ENCODE results near the gene OR5AP2. TPM values are rescaled to one million over a fixed set of nuclear protein-coding genes. Genes with fewer than 3 reads are reported as not detected.
"Not testable (repeated sequence)": the region's sequence is repeated elsewhere in the genome, so short reads cannot be mapped to it uniquely, and the experiment has no call there.

OR5AP2 gene
- total RNA-seq = not detected

DNA sequence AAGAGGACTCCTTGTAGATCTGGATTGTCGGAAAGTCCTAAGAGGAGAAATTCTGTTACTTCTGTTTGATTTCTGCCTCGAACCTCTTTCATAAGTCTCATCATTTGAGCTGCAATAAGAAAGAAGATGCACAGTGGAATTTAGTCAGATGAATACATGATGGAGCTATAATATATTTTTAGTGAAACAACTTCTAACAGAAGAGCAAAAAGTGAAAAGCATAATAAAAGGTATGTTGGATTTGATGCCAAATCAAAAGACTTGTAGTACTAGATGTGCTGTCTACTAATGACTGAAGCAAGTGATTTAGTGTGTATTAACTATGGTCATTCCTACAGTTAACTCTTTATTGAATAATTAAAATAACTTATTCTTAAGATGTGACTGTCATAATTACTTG lies at the start of gene OR5AP2:
TSS of gene OR5AP2 (minus strand) at position 101 of the 400 bp plus-strand sequence. CDS start at position 101, 0 bp downstream.
- Histone ChIP-seq H3K4me1 (no peaks in the 10 kb centered on the region), H3K9me3 (no peaks in the 10 kb centered on the region), H3K27me3 (no peaks in the 10 kb centered on the region), H3K4me3 (no peak within 1 kb of the TSS), H3K27ac (no peak within 1 kb of the TSS), H3K36me3 (no peaks in the 10 kb centered on the region)
- TF ChIP-seq, protein P1, sequence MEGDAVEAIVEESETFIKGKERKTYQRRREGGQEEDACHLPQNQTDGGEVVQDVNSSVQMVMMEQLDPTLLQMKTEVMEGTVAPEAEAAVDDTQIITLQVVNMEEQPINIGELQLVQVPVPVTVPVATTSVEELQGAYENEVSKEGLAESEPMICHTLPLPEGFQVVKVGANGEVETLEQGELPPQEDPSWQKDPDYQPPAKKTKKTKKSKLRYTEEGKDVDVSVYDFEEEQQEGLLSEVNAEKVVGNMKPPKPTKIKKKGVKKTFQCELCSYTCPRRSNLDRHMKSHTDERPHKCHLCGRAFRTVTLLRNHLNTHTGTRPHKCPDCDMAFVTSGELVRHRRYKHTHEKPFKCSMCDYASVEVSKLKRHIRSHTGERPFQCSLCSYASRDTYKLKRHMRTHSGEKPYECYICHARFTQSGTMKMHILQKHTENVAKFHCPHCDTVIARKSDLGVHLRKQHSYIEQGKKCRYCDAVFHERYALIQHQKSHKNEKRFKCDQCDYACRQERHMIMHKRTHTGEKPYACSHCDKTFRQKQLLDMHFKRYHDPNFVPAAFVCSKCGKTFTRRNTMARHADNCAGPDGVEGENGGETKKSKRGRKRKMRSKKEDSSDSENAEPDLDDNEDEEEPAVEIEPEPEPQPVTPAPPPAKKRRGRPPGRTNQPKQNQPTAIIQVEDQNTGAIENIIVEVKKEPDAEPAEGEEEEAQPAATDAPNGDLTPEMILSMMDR (IDR thresholded peaks at IDR 0.05) = no peak
- DNase-seq (ENCODE audit: low spot score) = no peak

DNA sequence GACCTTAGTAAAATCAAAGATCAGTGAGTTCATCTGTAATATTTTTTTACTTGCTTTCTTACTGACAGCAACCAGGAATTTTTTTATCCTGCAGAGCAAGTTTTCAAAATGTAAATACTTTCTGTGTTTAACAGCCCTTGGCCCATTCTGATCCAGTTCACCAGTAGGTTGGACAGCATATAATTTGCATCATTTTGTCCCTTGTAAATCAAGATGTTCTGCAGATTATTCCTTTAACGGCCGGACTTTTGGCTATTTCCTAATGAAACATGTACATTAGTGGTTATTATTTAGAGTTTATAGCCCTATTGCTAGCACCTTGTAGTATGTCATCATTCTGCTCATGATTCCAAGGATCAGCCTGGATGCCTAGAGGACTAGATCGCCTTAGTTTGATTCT lies 48.9 kb upstream of the OR5AP2 start:
- not testable (repeated sequence) for H3K4me1 ChIP-seq

DNA sequence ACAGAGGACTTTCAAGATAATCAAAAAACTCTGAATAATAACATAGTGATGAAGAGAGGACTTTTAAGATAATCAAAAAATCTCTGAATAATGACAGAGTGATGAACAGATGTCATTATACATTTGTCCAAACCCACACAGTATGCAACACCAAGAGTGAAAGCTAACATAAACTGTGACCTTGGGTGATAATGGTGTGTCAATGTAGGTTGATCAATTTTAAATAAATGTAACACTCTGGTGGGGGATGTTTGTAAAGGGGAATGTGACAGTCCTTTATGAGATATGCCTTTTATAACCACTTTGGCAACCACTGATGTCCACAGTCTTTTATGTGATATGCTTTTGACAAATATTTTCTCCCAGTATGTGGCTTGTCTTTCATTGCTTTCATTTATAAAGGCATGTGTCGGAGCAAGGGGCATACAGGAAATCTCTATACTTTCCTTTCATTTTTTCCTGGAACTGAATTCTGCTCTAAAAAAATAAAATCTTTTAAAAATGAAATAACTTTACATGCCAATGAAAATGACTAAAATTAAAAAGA lies 46.4 kb upstream of the OR5AP2 start:
- Histone ChIP-seq H3K27ac (no peak overlapping the region), H3K4me3 (no peak overlapping the region), H3K4me1 (no peaks in the 10 kb centered on the region), H3K36me3 (no peaks in the 10 kb centered on the region), H3K27me3 (no peaks in the 10 kb centered on the region), H3K9me3 (no peaks in the 10 kb centered on the region)
- TF ChIP-seq, protein P1 (IDR thresholded peaks at IDR 0.05) = no peak
- DNase-seq (ENCODE audit: low spot score) = no peak

More for the DNA sequence above, 48.9 kb upstream of the OR5AP2 start:
- H3K27ac ChIP-seq; H3K27me3 ChIP-seq; H3K9me3 ChIP-seq; DNase-seq (ENCODE audit: low spot score); H3K4me3 ChIP-seq; H3K36me3 ChIP-seq: not testable (repeated sequence)

DNA sequence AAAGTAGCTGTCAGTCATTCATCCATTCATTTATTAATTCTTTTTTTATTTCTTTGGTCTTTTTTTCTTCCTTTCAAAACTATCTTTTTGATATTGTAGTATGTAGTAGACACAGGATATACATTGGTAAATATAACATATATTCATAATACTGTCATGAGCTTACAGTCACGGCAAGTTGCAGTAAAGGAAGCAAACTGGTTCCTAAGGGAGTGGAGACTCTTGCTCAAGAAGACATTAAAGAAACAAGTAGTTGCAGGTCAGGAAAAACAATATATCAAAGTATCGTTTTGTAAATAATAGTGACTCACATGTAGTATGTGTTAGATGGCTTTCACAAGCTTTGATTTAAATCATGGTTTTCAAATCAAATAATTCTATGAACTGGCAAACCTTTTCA lies 28.7 kb upstream of the OR5AP2 start:
- H3K27ac ChIP-seq = no peak overlapping the region
- no peaks in the 10 kb centered on the region for H3K27me3 ChIP-seq
- no peak overlapping the region for H3K4me3 ChIP-seq
- TF ChIP-seq, protein P1 (IDR thresholded peaks at IDR 0.05) = no peak
- peaks cover 0 to 4% of the 10 kb centered on the region in 2 donors for H3K9me3 ChIP-seq
- DNase-seq (ENCODE audit: low spot score) = no peak
- no peaks in the 10 kb centered on the region for H3K36me3 ChIP-seq
- H3K4me1 ChIP-seq = no peaks in the 10 kb centered on the region

DNA sequence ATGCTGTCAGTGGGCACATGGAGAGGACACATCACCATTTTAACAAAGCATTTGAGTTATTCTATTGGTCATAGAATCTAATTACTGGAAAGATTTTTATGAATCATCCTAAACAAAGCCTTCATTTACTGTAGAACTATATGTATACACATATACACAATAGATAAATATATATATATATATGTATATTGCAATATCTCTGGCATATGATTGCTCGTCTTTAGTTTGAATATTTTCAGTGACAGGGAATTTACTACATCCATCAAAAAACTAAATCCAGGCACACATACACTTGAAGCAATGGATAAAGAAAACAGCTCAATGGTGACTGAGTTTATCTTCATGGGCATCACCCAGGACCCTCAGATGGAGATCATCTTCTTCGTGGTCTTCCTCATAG lies 21.1 kb upstream of the OR5AP2 start, which contains the start of gene OR5AR1:
TSS of gene OR5AR1 (plus strand) at position 301 of the 400 bp plus-strand sequence. CDS start at position 301, 0 bp downstream.
- H3K27me3 ChIP-seq = no peaks in the 10 kb centered on the region
- TF ChIP-seq, protein P1 (IDR thresholded peaks at IDR 0.05) = no peak
- H3K27ac ChIP-seq = no peak within 1 kb of the TSS
- no peak within 1 kb of the TSS for H3K4me3 ChIP-seq
- no peaks in the 10 kb centered on the region for H3K4me1 ChIP-seq
- H3K9me3 ChIP-seq = peaks cover 0 to 3% of the 10 kb centered on the region in 2 donors
- DNase-seq (ENCODE audit: low spot score) = no peak
- H3K36me3 ChIP-seq = no peaks in the 10 kb centered on the region

DNA sequence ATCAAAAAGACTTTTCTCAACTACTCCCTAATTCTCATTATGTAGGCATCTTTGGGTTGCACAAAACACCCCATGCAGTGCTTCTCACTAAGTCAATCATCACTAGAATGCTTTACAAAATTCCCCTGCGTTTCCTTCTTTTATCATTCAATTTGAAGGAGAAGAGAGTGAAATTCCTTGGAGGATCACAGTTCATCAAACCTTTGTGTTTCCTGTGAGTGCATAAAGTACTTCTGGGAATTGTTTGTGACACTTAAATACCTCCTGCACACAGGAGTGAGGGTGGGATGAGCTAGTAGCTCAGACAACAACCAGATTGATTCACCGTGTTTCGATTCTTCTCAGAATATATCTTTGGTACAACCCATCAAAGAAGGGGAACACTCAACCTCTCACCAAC lies 17.5 kb upstream of the OR5AP2 start:
- Histone ChIP-seq H3K4me1 (no peaks in the 10 kb centered on the region), H3K36me3 (no peaks in the 10 kb centered on the region), H3K27me3 (no peaks in the 10 kb centered on the region), H3K27ac (no peak overlapping the region), H3K9me3 (peaks cover 0 to 3% of the 10 kb centered on the region in 2 donors), H3K4me3 (no peak overlapping the region)
- TF ChIP-seq, protein P1 (IDR thresholded peaks at IDR 0.05) = no peak
- no peak for DNase-seq (ENCODE audit: low spot score)
